Stimulated activated CD4-positive, alpha-beta T cell treated with anti-CD3 and anti-CD28 coated beads, Interleukin-4, amount 100 ng/mL, for 48 hours (primary cell): ENCODE data around the gene MGARP.
A peak's percentile ranks its signal among the peaks of the same experiment; 100 is the strongest.
"Not testable (repeated sequence)": the region's sequence is repeated elsewhere in the genome, so short reads cannot be mapped to it uniquely, and the experiment has no call there.

ENCODE experiments used
- DNase-seq, 2 donors: peaks; one replicate each; pipeline ENCODE4 v3.0.0-alpha.2; 2020; ENCODE audit warnings: low read depth in 2 of 2

Gene MGARP

DNA sequence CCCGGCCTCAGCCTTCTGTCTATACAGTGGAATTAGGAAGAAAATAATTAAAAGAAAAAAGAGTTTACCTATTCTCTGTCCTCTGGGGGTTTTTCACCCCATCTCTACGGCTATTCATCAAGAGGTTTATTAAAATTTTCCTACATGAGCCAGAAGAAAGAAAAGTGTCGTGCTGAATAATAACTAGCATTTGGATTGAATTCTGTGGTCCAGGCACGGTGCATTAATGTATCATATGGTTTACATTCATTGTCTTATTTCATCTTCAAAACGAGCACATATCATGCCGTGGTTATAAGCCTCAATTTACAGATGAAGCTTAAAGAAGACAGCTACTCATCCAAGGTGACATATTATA is 15.9 kb upstream of the MGARP start:
- no peak for DNase-seq

DNA sequence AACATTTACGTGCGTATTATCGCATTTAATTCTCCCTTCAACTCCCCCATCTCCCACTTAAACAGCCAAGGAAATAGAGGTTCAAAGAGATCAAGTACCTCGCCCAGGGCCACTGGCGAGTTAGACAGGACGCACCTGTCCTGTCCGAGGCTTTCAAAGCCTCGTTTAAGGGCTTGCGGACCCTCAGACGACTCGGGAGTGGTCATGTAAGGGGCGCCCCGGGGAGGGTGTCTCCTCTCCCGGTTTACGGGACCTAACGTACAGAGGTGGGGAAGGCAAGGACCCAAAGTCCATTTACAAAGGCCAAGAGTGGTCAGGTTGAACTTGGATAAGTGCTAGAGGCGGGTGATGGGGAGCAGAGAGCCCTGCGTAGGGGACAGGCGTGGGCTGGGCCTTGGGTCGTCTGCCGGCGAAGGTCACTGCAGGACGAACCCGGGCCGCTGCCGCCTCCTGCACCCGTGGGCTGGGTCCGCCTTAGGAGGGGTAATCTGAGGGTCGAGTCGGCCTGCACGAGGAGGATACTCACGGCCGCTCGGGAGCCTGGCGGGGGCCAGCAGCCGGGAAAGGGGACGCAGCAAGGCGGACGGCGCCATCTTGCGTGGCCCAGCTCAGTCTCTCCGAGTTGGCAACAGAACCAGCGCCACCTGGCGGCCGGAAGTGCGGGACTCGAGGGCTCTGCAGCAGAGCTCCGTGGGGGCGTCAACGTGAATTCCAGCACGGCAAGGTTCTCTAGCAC is 15.3 kb upstream of the MGARP start:
- DNase-seq = peak; percentile 97 to 99

DNA sequence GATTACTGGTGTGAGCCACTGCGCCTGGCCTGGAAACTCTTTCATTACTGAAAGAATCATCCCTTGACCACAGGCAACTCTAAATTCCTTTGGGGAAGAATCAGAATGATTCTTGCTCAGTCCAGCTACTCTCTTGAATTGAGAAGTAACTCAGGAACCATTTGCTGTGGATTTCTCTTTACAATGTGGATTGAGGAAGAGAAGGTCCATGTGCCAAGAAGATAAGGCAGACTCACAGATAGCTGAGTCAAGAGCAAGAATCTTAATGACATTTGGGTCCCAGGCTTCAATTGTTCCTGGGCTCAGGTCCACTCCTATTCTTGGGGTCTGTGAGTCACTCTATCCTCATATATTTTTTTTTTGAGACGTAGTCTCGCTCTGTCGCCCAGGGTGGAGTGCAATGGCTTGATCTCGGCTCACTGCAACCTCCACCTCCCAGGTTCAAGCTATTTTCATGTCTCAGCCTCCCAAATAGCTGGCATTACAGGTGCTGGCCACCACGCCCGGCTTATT is 6.2 kb upstream of the MGARP start:
- no peak for DNase-seq

DNA sequence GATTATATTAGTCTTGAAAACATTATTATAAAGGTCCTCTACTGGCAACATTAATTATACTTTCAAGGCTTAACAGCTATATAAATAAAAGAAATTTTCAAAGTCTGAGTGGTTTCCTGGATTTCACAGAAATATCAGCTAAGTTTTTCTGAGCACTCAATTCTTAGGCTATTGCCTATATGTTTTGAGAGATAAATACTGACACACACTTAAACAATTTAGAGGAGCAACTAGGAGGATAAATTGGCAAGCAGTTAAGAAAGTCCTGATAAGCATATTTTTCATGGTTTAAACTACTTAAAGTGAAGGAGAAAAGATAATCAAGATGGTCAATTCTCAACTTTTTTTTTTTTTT is 2.7 kb upstream of the MGARP start:
- DNase-seq = no peak

DNA sequence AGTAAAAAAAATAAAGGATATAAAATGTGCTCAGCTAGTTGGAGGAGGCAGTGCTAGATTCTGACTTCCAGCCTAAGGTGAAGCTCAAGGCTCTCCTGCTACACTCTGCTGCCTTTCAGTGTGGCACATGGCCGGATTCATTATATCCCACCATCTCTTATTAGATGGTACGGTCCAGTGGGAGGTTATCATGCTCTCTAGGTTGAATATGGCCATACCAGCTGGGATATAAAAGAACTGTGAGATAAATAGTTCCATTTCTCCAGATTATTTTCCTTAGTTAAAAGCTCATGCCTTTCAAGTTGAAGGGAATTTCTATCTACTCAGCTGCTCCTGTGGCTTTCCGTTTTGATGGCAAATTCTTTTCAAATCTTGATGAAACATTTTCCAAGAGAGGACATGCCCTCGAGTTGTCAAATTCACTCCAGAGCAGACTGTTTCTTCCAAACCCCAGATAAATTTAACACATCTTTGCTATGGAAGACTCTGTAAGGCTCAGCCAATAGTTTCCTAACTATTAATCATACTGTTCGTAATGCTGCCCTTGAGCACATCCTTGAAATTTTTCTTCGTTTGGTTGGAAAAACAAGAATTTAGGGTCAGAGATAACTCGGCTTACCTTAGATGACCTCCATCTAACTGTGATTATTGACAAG is 2.2 kb upstream of the MGARP start:
- DNase-seq = no peak

DNA sequence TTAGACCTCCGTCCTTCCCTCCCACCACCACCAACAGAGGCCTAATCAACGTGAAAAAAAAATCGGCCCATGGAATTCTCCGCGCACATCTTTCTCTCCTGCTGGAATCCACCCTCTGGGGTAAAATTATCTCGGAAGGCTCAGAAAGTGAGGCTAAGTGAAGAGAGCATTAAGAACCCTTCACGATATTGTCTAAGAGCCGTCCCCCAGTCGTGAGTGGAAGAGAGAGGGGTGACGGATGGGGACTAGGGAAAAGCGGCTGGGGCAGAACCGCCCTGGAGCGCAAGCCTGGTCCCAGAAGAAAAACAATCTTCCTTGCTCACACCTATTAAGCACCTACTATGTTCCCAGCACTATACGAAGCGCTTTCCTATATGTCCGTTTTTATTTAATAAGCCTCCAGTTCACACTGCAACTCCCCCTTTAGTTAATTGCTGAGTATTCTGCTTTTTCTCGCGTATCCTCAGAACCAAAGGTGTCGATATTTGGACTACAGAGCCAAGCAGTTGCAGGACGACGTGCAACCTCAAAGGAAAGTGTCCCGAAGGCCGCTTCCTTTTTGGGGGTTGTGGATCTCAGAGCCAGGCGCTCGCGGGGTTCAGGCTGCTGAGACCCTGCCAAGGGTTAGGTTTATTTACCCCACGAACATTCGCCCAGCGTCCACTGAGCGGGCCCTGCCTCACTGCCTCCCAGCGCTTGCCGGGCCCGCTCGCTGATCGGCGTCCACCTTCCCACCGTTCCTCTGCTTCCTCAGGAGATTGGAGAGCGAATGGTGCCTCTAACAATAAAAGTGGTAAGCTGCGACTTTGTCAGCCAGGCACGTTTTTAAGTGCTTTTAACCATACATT is 889 bp downstream of the MGARP start:
- no peak for DNase-seq

DNA sequence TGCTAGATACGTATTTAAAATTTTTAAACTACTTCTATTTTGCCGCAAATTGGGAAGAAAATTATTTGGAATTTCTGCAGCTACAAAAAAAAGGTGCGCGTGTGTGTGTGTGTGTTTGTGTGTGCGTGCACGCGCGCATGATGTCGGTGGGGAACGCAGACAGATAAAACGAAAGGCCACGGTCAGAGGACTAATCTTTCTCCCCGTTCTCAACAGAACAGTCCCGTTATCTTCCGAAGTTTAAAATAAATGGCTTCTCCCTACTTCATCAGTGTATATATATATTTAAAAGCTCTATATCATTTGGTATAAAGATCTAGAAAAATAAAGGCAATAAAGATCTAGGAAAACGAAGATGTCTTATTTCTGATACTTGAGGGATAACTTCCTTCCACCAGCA is 1.5 kb downstream of the MGARP start:
- no peak for DNase-seq

DNA sequence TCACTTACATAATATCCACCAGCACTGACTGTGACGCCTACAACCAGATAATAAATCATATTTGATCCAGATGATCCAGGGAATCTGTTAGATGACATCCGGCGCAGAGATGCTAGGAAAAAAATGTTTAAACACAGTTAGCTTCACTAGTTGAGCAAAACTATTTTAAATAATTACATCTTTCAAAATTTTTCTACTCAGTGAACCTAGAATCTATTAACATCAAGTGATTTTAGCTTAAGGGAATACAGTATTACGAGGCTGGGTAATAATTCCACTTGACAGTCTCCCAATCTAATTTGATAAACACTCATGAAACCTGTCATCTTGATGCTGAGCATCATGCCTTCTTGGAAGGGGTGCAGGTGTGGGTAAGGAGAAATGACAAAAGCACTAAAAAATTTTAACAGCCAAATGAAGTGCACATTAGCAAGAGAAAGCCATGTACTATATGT is 4.7 kb downstream of the MGARP start:
- no peak for DNase-seq

DNA sequence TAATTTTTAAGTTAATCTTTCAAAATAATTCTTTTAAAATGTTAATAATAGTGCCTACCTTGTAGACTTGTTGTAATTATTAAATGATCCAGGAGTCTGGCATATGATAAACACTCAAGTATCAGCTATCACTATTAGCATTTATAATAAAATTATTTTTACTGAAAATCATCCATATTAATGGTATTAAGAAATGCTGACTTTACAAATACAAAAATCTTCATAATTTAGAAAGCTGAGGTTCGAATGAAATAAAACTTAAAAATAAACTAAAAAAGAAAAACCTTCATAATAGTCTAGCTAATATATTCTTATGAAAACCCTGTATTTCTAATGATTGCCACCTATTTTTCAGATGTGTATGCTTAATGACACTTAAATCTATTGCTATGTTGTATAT is 5.2 kb downstream of the MGARP start:
- no peak for DNase-seq

DNA sequence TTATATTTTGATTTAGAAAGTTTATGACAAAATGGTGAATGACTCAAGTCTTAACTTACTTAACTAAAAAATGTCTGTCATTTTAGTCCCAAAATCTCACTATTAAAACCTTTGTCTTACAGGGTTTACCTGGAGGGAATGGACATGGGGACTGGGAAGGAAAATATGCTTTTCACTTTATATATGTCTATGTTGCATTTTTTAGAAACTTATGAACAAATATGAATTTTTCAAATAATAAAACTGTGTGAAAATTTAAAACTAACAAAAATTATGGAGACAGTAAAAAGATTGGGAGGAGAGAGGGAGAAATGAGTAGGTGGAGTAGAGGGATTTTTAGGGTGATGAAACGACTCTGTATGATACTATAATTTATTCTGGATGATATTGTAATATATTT is 6.2 kb downstream of the MGARP start:
- no peak for DNase-seq

DNA sequence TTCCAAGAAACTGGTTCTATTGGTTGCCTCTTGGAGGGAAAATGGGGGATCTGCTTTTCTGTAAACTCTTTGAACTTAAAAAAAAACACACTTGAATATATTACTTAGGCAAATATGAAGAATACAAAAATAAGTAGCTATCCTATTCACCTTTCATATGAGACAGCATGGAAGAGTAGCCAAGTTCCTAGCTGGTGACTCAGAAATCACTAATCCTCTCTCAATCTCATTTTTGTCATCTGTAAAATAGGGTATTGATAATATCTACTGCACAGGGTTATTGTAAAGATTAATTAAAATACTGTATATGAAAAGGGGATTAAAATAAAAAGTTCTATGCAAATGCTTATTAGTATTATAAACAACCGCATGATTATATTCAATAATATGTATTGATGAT is 12.7 kb downstream of the MGARP start:
- DNase-seq = no peak

DNA sequence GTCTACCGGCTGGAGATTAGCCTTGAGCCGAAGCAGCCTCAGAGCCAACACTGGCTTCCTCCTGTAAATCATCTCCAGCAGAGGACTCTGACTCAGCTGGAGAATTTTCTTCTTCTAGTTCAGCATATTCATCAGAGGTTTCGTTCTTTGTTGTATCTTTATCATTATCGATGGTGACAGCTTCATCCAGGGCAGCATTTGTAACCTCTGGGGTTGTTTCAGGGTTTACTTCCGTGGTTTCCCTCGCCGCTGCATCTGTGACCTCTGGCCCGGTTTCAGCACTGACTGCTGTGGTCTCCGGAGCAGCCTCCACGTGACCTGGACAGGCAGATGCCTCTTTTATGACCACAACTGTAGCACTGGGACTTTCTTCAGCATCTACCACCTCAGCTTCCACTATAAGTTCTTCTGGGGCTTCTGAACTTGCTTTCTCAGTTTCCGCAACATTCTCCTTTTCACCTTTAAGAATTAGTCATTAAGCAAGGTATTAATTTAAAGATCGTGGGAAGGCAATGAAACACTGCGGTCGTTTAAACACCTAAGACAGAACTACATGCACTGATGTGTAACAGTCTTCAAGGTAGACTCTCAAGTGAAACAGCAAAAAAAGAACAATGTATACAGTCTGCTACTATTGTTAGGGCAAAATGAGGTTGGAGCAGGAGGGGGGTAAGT is 13.3 kb downstream of the MGARP start:
- DNase-seq = peak; percentile 66 to 83

DNA sequence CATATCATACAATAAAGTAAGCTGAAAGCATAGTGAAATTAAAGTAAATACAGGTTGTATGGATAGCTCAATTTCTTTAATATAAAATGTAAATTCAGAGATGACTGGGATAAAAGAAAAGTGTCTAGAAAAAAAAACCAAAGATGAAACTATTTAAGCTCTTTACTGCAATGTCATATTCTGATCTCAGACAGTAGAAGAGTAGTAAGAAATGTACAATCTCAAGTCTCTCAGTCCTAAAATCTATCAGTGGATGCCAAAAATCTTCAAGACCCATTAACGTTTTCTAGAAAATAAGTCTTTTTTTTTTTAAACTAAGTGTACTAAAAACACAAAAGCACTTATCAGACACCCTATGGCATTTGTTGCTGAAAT is 13.8 kb downstream of the MGARP start:
- DNase-seq = no peak

DNA sequence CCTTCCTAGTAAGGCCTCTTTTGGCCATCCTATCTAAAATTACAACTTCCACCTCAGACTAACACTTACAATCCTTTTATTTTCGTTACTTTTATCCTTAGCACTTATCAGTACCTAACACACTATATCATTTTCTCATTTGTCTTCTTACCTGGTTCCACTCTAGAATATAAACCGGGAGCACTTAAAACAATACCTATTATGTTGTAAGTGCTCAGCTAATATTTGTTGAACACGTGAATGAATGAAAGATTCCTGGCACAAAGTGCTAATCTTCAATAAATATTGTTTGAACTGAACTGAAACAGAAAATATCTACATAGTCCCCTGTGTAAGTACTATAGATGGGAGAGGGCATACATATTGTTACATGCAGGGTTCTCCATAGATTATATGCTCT is 14.4 kb downstream of the MGARP start:
- no peak for DNase-seq

DNA sequence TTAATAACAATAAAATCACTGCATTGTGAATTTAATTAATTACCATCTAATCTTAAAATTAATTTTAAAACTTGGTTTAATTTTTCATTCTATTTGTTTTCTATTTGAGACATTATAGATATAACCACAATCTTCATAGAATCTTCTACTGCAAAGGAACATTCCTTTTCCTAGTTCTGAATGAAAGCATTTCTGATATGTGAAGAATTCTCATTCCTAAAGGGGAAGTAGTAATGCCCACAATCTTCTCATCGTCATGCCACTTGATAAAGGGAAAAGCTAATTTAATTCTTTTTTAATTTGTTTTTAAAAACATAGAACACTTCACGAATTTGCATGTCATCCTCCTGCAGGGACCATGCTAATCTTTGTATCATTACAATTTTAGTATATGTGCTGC is 23.7 kb downstream of the MGARP start:
- DNase-seq = no peak

DNA sequence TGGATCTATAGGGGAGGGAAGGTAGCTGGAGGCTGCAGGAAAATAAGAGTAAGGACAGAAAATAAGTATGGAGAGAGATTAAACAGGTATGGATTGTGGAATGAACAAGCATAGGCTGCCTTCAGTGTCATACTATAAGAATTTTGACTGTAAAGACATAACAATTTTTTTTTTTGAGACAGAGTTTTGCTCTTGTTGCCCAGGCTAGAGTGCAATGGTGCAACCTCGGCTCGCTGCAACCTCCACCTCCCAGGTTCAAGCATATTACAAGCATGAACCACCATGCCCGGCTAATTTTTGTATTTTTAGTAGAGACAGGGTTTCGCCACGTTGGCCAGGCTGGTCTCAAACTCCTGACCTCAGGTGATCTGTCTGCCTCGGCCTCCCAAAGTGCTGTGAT is 24.4 kb downstream of the MGARP start:
- not testable (repeated sequence) for DNase-seq

DNA sequence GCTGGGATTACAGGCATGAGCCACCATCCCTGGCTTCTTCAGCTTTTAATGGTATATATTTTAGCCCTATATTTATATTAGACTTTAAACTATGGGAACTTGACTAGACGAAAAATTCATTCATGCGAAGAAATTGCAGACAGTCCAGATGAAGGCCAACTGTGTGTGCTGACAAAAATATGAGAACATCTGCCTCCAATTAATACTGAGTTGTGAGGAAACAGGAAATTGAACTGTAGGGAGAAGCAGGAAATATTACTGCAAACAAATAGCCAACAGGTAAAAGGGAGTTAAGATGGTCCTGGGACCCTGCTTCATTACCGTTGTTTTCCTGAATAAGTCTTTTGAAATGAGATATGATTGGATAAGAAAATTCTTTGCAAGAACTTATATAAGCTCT is 26.3 kb downstream of the MGARP start:
- no peak for DNase-seq

DNA sequence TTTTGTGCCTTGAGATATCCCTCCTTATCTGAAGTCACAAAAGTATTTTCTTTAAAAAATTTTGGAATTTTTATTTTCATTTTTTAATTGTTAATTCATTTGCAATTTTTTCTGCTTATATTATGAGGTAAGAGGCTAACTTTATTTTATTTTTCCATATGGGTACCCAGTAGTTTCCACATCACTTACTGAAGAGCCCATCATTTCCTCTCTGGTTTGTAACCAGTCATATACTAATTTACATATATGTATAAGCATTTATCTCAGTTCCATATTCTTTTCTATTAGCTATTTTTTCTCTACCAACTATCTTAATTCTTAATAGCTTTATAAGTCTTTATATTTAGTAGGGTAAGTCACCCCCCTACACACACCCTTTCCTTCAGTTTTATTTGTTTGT is 27.0 kb downstream of the MGARP start:
- DNase-seq = no peak

DNA sequence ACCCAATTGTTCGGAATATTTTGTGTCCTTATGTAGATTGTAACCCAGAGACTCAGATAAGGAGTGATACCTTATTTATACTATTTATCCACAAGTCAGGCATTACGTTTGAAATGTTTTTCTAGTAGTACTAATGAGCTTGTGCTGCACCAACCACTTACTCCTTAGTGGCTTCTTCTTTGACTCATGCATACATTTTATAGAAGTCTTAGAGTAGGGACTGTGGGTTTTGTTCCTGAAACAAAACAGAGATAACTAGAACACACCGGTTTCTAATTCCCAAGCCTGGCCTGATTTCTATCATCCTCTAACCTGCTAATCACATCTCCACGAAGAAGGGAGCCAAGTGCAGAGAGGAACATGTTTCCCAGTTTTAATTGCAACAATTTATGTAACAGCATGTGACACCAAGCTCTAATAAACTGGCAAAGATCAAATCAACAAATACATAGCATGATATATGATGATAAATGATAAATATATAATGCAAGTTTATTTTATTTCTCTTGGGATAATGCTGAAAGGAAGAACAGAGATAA is 32.3 kb downstream of the MGARP start:
- DNase-seq = no peak

DNA sequence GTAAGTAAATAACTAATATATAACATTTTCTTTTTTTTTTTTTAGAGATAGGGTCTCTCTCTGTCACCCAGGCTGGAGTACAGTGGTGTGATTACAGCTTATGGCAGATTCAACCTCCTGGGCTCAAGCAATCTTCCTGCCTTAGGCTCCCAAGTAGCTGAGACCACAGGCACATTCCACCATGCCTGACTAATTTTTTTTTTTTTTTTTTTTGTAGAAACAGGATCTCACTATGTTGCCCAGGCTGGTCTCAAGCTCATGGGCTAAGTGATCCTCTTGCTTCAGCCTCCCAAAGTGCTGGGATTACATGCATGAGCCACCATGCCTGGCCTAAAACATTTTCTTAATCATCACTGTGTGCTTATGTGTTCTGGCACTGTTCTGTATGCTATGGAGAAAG is 32.8 kb downstream of the MGARP start:
- no peak for DNase-seq

DNA sequence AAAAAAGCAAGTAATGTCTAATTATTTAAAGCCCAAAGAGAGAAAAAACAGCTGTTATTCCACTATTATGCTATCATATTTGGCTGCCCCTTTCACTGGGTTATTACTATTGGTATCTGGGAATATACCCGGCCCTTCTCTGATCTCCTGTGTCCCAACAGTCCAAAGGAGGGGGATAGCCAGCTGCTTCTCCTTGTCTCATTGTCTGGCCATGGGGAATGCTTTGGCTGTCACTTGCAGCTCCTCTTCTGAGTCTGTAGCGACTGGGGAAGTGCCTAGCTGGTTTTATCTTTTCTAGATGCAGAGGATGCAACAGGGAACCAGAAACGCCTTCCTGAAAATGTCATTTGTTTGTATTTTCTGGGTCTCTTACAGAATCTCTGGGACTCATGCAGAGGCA is 33.9 kb downstream of the MGARP start:
- no peak for DNase-seq

DNA sequence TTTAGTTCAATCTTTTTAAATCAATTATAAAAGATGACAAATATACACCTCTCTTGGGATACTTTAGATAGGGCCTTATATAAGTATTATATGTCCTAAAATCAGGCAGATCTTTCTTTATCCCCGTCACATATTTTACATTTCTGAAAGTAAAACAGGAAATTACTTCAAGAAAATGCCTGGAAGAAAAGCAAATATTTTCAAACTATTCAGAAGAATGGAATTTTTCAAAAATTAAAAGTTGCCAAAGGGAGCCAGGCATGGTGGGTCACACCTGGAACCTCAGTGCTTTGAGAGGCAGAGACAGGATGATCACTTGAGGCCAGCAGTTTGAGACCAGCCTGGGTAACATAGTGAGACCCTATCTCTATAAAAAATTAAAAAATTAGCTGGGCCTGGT is 34.4 kb downstream of the MGARP start:
- no peak for DNase-seq
